ENCODE results near the gene FAM222A.

FAM222A gene

DNA sequence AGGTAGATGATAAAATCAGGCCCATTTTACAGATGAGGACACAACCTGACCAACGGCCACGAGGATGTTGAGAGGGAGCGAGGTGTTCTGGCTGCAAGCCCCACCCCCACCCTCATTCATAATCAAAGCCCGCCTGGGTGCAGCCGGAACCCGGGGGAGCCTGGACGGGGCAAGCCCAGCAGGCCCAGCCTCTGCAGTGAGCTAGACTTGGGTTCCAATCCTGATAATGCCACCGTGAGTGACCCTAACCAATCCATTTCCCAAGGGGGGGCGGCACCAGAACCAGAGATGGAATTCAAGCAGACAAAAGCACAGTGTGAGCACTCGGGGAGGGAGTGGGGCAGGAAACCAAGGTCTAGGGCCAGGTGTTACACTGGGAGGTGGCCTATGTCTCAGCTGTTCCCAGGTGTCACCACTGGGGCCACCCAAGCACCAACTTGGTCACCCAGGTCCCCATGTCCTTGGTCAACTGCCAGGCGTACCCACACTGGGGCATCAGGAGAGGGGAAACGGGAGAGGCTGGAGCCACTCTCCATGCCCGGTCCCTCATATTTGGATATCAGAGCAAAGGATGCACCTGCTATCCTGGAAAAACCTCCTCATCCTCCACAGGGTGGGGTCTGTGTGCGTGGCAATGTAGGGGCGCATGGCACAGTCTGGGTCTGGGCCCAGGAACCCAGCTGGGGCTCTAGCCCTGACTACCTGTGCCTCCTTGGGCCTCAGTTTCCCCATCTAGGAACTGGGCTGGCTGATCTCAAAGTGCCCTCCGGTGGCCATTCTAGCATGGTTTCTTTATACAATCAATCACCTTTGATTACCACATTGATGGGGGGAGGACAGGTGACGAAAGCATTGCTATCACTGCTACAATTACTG is 58.4 kb downstream of the FAM222A start:
- DNase-seq (ENCODE audit: low read depth, low spot score), result no peak

DNA sequence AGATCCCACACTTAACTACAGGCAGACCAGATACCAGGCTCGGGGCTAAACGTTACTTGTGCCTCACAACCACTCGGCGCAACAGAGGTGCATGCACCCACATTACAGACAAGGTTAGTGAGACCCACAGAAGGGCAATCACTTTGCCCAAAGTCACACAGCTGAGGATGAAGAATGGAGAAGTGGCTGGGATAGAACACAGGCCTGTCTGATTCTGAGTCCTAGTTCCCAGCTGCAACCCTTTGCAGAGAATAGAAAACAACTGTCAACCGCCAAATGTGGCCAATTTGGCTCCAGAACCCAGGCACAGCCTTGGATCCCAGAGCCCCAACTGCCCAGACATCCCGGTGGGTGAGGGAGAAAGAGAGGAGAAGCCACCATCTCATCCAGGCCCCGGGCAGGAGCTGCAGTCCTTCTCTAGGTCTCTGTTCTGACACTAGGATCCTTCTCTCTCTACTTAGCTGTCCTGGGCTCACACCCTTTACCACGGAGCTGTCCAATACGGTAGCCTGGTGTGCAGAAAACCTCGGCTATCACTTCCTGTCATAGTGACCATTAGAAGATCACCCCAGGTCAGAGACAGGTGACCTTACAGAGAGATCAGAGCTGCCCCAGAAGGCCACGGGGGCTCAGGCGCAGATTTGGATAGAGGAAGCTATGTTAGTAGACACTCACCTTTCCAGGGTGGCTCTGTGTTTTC is 59.1 kb downstream of the FAM222A start:
- no peak for DNase-seq (ENCODE audit: low read depth, low spot score)

DNA sequence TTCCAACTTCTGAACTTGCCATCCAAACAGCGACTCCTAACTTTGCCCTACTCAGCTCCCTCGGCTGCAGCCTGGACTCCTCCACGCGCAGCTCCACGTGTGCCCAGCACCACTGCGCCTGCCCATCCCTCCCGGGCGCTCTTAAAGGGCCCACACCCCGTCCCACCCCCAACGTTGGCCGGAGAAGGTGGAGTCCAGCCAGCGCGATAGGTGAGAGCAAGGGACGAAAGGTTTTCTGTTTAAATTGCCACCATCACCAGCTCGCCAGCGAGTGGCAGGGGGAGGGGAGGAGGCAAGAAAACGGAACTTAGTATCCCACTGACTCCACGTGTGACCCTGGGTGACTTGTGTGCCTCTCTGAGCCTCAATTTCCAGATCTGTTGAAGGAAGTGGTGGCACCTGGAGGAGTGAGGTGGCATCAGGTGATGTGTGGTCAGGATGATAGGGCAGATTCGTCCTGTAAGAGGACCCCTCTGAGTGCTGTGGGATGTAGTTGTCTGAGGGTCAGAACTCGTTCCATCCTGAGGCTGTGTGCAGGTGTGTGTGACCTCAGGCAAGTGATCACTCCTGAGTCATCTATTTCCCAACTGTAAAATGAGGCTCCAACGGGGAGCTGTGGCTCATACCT is 59.9 kb downstream of the FAM222A start:
- DNase-seq (ENCODE audit: low read depth, low spot score), result no peak

DNA sequence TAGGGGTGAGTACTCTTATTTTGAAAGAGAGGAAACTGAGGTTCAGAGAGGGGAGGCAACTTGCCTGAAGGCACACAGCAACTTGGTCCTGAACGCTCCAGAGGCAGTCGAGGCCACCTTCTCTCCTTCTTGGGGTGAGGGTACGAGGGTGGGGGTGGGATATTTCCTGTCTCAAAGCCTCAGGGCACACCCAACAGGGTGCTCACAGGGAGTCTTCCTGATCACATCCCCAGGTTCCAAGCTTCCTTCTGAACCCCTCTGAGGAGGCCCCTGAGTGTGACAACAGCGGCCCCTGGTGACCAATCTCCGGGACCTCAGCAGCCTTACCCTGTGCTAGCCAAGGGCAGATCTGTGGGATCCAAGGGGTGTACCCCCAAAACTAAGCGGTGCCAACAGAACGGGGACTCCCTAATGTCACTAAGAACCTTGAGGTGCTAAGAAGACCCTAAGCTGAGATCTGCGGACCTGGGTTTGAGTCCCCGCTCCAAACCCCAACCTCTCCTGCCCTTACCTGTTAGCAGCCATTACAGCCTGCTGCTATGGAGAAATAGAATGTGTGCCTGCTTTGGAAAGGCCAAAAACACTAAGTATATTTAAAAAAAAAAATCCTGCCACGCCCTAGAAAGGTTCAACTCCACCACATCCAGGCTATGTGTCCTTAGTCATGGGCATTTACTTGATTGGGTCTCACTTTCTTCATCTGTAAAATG is 61.7 kb downstream of the FAM222A start:
- DNase-seq (ENCODE audit: low read depth, low spot score), result peak; percentile 47

DNA sequence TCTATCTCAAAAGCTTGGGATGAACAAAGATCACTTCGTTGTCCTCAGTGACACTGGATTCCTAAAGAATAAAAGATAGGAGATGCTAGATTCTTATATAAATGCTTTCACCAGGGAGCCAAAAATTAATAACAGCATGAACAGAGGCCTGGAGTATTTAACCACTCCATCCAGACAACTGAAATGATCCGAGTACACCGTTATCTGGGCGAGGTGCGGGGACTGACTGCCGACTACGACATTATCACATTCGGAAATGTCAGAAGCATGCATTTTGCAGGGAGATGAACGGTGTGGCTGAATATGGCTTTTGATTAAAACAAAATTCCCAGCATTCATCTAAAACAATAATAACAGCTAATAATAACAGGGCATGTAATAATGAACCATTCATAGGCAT is 63.0 kb downstream of the FAM222A start:
- no peak for DNase-seq (ENCODE audit: low read depth, low spot score)

DNA sequence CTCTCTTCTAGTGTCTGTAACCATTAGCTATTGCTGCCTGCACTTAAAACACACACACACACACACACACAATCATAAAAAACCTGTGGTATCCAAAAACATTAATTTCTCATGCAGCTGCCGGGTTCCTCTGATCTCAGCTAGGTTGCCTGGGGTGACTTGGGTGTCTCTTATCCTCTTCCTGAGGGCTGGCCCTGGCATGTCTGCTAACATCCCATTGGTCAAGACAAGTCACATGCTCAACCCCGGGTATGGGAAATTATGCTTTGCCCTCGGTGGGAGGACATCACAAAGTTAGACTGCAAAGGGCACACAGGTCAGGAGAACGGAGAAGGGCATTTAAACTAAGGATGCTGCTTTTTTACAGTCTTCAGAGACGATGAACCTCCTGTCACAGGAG is 63.9 kb downstream of the FAM222A start:
- DNase-seq (ENCODE audit: low read depth, low spot score), result no peak

DNA sequence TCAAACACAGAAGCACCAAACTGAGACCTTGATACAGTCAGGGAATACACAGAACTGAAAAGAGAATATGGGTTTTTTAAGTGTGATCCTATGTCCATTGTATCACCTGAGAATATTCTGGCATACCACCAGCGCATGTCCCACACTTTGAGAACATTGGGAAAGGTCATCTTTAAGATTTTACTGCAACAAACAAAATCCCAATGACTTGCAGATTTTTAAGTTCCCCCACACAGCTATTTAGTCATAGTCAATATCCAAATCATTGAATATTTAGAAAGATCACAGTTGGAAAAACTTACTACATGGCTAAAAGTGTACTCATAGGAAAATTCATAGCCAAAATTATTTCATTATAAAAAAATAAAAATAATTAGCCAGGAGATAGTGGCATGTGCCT is 65.1 kb downstream of the FAM222A start:
- DNase-seq (ENCODE audit: low read depth, low spot score), result no peak

DNA sequence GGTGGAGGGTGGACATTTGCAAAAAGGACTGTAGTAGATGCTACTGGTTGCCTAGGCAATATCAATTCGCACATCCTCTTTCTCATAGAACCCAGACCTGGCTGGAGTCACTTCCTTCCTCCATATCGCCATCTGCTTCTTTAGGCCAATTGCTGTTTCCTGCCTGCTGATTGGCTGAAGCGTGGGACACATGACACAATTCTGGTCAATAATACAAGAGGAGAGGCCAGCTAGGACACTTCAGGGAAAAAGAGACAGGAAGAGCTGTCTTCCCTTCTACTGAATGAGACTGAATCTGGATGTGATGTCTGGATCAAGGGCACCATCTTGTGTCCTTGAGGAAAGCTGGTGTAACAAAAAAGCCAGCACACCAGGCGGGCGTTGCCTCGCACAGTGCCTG is 65.8 kb downstream of the FAM222A start:
- no peak for DNase-seq (ENCODE audit: low read depth, low spot score)

DNA sequence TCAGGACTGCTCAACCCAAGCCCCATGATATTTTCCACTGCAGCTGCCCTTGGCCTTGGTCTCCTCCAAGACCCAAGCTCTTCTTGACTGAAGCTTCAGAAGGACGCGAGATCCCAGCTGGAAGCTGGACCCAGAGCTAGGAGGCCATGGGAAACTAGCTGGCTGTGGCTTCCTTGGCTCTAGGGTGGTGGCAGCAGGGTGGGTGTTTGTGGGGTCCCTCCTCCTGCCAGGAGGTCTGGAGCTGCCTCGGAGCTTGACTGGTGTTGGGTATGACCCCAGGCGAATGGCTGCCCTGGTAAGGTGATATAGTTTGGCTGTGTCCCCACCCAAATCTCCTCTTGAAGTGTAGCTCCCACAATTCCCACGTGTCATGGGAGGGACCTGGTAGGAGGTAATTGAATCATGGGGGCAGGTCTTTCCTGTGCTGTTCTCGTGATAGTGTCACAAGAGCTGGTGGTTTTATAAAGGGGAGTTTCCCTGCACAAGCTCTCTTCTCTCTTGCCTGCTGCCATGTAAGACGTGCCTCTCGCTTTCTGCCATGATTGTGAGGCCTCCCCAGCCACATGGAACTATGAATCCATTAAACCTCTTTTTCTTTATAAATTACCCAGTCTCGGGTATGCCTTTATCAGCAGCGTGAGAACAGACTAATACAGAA is 68.2 kb downstream of the FAM222A start:
- no peak for DNase-seq (ENCODE audit: low read depth, low spot score)

DNA sequence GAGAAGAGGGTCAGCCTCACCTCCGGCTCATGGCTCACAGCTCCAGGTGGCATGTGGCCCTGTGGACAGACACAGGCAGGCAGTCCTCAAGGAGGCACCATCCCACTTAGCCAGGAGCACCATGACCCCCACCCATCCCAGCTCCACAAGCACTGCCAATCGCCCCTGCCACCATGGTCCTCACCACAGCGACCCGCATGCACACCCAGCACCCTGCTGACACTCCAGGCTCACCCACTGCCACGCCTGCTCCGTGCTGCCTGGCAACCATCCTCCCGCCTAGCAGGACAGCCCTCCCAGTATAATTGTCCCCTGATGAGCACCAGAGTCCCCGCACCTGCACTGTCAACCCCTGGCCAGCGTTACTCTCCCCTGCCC is 68.7 kb downstream of the FAM222A start:
- no peak for DNase-seq (ENCODE audit: low read depth, low spot score)

DNA sequence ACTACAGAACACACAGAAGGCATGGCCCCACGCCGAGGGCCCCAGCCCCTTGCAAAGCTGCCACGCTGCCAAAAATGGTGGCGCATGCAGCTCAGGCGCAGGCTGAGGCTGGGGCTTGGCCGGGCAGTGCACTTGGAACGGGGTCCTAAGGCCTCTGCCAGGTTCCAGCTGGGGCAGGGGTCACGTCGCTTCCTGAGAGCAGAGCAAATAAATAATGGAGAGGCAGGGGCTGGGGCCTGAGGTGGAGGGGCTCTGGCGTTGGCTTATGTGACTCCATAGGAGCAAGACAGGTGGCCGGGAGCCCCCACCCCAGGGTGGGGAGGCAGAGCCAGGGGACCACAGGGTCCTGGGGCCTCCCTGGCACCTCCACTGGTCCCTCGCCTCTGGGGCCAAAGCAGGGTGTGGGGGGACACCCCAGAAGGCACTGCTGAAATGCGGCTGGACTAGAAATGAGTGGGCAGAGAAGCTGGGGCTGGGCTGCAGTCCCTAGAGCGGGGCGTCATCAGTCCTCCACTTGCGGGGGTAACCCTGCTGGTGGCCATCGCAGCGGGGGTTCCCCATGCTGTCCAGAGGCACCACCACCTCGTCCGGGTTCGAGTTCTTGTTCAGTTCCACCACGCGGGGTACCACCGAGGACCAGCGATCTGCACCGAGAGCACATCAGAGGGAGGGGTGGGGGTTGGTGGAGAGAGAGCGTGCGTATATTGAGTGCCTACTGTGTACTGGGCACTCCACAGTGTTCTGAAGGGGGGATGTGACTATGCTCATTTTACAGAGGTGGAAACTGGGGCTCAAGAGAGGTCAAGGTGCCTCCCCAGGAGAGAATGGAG is 69.7 kb downstream of the FAM222A start:
- DNase-seq (ENCODE audit: low read depth, low spot score), result no peak

DNA sequence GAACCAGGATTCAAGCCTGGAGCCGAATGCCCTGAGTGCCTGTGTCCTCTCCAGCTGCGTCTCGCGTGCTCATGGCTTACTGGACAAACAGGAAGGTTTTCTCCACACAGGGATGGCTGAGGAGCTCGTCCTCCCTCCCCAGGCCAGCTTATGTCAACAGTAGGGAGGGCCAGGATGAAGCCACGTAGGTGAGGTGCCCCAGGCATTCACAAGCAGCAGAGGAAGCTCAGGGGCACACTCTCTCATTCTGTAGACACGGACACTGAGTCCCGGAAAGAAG is 70.3 kb downstream of the FAM222A start:
- DNase-seq (ENCODE audit: low read depth, low spot score), result no peak

DNA sequence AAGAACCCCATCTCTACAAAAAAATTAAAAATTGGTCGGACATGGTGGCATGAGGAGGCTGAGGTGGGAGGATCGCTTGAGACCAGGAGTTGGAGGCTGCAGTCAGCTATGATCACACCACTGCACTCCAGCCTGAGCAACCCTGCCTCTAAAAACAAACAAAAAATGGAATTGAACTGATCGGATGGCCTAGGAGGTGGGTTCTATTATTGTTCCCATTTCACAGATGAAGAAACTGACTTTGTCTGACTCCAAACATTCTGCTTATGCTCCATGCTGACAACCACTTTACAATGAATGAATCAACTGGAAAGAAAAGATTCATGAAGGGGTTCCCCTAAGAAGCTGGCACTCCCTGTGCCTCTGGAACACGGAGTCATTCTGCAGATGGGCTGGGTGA is 72.2 kb downstream of the FAM222A start:
- DNase-seq (ENCODE audit: low read depth, low spot score), result no peak

DNA sequence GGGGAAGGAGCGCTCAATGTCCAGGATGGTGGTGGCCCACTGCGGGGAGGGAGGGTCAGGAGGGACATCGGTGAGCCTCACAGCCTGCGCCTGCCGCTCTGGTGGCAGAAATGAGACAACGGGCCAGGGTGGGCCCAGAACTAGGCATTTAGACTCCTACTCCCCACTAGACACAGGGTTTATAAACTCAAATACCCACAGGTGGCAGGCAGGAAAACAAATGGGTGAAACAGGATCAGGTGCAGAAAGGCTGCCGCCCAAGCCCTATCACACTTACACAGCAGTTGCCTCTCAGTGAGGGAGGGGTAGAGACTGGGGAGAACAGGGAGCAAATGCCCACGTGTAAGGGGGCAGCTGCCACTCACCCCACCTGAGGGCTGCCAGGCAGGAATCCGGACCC is 73.2 kb downstream of the FAM222A start:
- no peak for DNase-seq (ENCODE audit: low read depth, low spot score)

DNA sequence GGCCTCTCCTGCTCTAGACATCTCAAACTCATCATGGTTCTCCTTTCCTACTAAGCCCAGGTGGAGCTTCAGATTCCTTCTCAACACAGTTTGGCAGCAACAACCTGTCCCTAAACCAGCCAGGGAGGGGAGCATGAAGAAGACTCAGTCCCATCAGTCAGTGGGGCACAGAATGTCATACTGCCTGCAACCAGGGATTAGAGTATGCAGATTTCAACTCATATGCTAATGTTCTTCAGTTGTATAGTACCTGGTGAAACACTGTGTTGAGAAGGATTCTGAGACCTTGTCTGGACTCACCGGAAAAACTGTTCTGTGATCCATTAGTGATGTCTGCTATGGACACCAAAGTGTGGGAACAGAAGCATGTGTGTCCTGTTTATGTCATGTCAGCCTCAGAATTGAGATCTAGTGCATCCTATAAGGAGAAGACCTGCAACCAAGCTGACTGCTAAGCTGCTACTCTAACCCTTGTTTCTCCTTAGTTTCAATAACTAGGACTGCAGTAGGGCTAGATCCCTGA is 76.0 kb downstream of the FAM222A start:
- no peak for DNase-seq (ENCODE audit: low read depth, low spot score)

DNA sequence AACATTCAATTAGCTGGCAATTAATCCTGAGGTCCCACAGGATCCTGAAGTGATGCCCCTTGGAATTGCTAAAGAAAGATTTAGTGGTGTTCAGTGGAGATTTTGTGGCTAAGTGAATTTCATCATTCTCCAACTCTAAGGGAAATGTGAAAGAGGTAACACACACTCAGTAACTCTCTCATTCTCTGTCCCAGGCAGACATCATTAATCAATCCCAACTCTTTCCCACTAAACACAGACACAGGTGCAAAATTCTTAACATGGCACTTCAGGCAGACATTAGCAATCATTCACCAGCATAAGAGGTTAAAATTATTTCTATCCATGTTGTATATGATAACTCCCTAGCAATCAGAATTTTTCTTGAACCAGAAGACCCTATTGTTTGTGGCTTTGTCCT is 79.4 kb downstream of the FAM222A start:
- no peak for DNase-seq (ENCODE audit: low read depth, low spot score)

DNA sequence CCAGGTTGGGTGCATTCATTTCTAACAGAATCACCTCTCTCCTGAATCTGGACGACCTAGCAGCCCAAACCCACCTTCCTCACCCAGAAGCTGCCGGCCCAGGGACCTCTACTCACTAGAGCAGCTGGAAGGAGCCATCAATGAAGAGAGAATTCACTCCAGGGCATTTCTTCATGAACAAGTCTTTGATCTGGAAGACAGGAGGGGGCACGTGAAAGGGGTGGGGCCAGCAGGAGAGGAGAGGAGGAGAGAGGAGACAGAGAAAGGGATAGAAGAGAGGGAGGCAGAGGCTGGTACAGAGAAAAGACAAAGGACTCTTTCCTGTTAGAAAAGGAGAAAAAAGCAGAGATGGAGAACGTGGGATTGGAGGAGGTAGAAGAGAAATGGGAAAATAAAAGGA is 79.8 kb downstream of the FAM222A start:
- DNase-seq (ENCODE audit: low read depth, low spot score), result no peak

DNA sequence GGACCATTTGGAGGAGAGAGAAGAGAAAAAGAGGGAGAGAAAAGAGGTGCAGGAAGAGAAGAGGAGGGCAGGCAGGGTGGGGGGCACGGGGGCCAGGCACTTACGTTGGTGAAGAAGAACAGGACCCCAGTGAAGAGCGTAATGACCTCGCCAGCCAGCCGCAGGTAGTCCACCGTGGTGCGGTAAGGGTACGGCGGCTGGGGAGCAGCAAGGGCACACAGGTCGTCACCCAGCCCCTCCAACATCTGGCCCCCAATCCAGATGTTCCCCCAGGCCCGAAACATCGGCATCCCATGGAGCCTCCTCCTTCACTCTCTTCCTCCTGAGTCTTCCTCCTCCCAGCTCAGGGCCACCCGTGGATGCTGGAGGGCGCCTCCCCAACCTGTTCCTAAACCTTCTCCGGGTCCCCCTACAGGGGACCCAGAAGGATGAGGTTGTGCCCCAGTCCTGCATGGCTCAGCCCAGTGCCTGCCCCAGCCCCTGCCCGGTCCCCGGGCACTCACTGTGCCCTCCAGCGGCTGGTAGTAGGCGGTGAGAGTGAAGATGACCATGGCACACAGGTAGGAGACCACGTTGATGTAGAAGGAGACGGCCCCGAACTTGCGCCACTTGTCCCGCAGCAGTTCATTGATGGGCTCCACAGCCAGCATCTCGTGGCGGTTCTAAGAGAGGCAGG is 80.3 kb downstream of the FAM222A start:
- DNase-seq (ENCODE audit: low read depth, low spot score), result no peak

DNA sequence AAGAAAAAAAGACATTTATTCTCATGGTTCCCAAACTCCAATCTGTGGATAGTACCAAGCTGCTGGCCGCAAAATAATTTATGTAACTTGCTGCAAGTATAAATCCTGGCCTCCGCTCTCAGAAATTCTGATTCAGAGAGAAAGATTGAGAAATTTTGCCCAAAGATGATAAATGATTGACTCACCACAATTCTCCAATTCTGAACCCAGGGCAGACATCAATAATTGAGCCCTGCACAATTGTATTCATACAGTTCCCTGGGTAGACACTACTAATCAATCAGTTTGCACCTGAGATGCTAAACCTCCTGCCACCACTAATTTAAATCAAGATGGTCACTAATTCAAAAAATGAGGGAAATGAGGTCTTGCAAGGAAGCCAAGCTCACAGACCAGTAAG is 81.4 kb downstream of the FAM222A start:
- no peak for DNase-seq (ENCODE audit: low read depth, low spot score)

DNA sequence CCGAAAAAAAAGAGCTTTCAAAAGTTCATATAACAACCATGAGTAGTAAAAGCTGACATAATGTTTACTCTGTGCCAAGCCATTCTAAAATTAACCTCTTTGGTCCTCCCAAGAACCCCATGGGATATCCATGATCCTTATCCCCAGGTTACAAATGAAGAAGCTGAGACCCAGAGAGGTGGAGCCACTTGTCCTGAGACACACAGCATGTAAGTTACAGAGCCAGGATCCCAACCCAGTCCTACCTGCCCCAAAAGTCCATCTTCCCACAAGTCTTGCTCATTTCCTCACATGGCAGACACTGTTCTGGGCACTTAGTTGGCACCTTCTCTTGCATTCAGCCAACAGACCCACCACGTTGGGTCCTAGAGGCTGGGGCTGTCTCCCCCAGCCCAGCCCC is 82.4 kb downstream of the FAM222A start:
- DNase-seq (ENCODE audit: low read depth, low spot score), result no peak

All from activated CD4-positive, CD25-positive, alpha-beta regulatory T cell treated with anti-CD3 and anti-CD28 coated beads, Interleukin-2, amount 50 U/mL, for 16 hours (primary cell).